Smooth muscle cell (in vitro differentiated cells): Measurements from ENCODE around the gene TTLL11. TPM values are rescaled to one million over a fixed set of nuclear protein-coding genes. Genes with fewer than 3 reads are reported as not detected.

Source experiments
- DNase-seq: peaks from one replicate; lab custom pipeline; 2025; ENCODE audit not compliant: unreplicated experiment; lab: John Stamatoyannopoulos, UW
- H2AFZ ChIP-seq: fragments of 200-600 bp; sonication (generic); 2 replicates; pipeline ENCODE4 v1.6.0; 2016; ENCODE audit warnings: antibody characterized with exemption, low read depth, mild to moderate bottlenecking
- H3F3A ChIP-seq: fragments of 200-600 bp; sonication (generic); 2 replicates; pipeline ENCODE4 v1.6.0; 2017; ENCODE audit warnings: antibody characterized with exemption, low read depth
- H3K27ac ChIP-seq: fragments of 200-600 bp; sonication (generic); 2 replicates; pipeline ENCODE4 v1.5.1; 2016; ENCODE audit warnings: low read depth, mild to moderate bottlenecking
- H3K27me3 ChIP-seq: fragments of 200-600 bp; sonication (generic); 2 replicates; pipeline ENCODE4 v1.6.1; 2016; ENCODE audit warnings: low read depth, mild to moderate bottlenecking
- H3K36me3 ChIP-seq: fragments of 200-600 bp; sonication (generic); 2 replicates; pipeline ENCODE4 v1.5.1; 2016; ENCODE audit warnings: low read depth
- H3K4me1 ChIP-seq: fragments of 200-600 bp; sonication (generic); 2 replicates; pipeline ENCODE4 v1.5.1; 2016; ENCODE audit warnings: low read depth
- H3K4me2 ChIP-seq: fragments of 200-600 bp; sonication (generic); 2 replicates; pipeline ENCODE4 v1.6.0; 2016; ENCODE audit warnings: mild to moderate bottlenecking
- H3K4me3 ChIP-seq: fragments of 200-600 bp; sonication (generic); 2 replicates; pipeline ENCODE4 v1.5.1; 2016; ENCODE audit warnings: mild to moderate bottlenecking
- H3K79me2 ChIP-seq: fragments of 200-600 bp; sonication (generic); 2 replicates; pipeline ENCODE4 v1.6.0; 2016; ENCODE audit warnings: low read depth, mild to moderate bottlenecking
- H3K9ac ChIP-seq: fragments of 200-600 bp; sonication (generic); 2 replicates; pipeline ENCODE4 v1.6.0; 2016; ENCODE audit warnings: low read depth
- H3K9me3 ChIP-seq: fragments of 200-600 bp; sonication (generic); replicated peaks from 2 replicates; pipeline ENCODE4 v1.5.1; 2016; ENCODE audit warnings: low read depth
- H4K20me1 ChIP-seq: fragments of 200-600 bp; sonication (generic); 2 replicates; pipeline ENCODE4 v1.6.0; 2016; ENCODE audit warnings: low read depth
- WGBS: methylation state at CpG from one replicate; pipeline ENCODE4 v1.1.7; 2016; ENCODE audit warnings: low lambda C conversion rate; 5-methylcytosine and 5-hydroxymethylcytosine counted together
- polyA plus RNA-seq: library from polyadenylated mRNA; unstranded; fragments of >200 nt; fragmentation: Nextera tagmentation; extraction: Ambion mirVana; gene quantifications from 2 replicates; pipeline ENCODE4 v1.2.1, GENCODE V29; 2016
- total RNA-seq: library from RNA; depleted of rRNA; stranded (reverse); fragments of >200 nt; gene quantifications from 2 replicates; pipeline ENCODE4 v1.2.3, GENCODE V29; 2014
- TF ChIP-seq, protein P1 (sequence below): fragments of 200-600 bp; sonication (generic); IDR thresholded peaks from 2 replicates; pipeline ENCODE4 v1.5.1; 2017; ENCODE audit warnings: borderline replicate concordance, mild to moderate bottlenecking, antibody characterized with exemption; ENCODE audit not compliant: insufficient read depth, poor library complexity, severe bottlenecking

Gene TTLL11
- total and polyA plus RNA-seq, 2 experiments from 2014 or later = 2.6 to 3.7 TPM

DNA sequence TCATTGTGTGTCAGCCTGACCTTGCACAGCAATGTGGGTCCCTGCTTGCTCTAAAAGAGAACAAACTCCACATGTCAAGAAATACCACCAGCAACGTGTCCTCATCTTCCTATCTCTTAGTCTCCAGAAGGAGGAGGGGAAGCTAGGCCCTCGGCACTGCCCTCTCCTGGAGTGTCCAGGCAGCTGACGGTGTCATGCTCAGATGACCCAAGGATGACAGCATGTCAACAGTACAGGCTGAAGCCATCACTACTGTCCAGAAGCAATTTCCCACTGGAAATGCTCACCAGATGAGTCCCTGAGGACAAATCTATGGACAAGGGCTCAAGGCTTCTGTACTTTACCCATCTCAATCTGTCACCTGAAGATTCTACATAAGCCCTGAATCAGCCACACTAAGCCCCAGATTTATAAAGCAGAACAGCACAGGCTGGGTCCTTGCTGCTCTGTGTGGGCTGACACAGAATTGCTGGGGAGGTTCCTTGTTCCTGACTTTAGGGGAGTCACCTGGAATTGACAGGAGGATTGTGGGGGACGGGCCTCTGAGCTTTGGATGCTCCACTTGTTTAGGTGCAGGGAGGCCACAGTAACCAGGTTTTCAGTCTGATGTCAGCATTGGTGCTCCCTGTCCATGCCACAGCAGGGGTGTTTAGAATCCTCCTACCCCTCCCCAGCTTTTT, 231.5 kb downstream of the TTLL11 start:
- H4K20me1 ChIP-seq = no peaks in the 10 kb centered on the region
- H2AFZ ChIP-seq = no peak overlapping the region
- 61% methylated on average over 4 of the region's 4 CpGs for WGBS
- H3K9ac ChIP-seq = no peak overlapping the region
- no peak overlapping the region for H3K4me2 ChIP-seq
- H3F3A ChIP-seq = no peaks in the 10 kb centered on the region
- TF ChIP-seq, protein P1, sequence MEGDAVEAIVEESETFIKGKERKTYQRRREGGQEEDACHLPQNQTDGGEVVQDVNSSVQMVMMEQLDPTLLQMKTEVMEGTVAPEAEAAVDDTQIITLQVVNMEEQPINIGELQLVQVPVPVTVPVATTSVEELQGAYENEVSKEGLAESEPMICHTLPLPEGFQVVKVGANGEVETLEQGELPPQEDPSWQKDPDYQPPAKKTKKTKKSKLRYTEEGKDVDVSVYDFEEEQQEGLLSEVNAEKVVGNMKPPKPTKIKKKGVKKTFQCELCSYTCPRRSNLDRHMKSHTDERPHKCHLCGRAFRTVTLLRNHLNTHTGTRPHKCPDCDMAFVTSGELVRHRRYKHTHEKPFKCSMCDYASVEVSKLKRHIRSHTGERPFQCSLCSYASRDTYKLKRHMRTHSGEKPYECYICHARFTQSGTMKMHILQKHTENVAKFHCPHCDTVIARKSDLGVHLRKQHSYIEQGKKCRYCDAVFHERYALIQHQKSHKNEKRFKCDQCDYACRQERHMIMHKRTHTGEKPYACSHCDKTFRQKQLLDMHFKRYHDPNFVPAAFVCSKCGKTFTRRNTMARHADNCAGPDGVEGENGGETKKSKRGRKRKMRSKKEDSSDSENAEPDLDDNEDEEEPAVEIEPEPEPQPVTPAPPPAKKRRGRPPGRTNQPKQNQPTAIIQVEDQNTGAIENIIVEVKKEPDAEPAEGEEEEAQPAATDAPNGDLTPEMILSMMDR = peak; percentile 37
- no peak overlapping the region for H3K4me3 ChIP-seq
- no peak for DNase-seq
- no peak overlapping the region for H3K27ac ChIP-seq
- H3K36me3 ChIP-seq = no peaks in the 10 kb centered on the region
- H3K79me2 ChIP-seq = no peaks in the 10 kb centered on the region
- no peaks in the 10 kb centered on the region for H3K4me1 ChIP-seq
- no peaks in the 10 kb centered on the region for H3K27me3 ChIP-seq
- no peaks in the 10 kb centered on the region for H3K9me3 ChIP-seq

DNA sequence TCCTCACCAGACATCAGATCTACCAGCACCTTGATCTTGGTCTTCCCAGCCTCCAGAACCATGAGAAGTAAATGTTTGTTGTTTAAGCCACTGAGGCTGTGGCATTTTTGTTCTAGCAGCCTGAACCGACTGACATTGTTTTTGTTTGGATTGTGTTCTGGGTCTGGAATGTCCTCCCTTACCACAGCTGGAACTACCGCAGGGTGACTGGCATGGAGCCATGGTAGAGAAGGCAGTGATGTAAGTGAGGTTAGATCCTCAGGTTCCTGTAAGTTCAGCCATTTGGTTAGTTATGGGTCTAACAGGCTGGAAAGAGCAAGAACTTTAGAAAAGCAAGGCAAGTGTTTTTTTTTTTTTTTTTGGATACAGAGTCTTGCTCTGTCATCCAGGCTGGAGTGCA, 232.4 kb downstream of the TTLL11 start:
- Histone ChIP-seq H3K9ac (no peak overlapping the region), H3F3A (no peaks in the 10 kb centered on the region), H3K27me3 (no peaks in the 10 kb centered on the region), H3K4me1 (no peaks in the 10 kb centered on the region), H4K20me1 (no peaks in the 10 kb centered on the region), H2AFZ (no peak overlapping the region), H3K27ac (no peak overlapping the region), H3K36me3 (no peaks in the 10 kb centered on the region), H3K4me2 (no peak overlapping the region), H3K4me3 (no peak overlapping the region), H3K79me2 (no peaks in the 10 kb centered on the region), H3K9me3 (no peaks in the 10 kb centered on the region)
- TF ChIP-seq, protein P1 = no peak
- no peak for DNase-seq
- 19% methylated on average over 2 of the region's 2 CpGs for WGBS

DNA sequence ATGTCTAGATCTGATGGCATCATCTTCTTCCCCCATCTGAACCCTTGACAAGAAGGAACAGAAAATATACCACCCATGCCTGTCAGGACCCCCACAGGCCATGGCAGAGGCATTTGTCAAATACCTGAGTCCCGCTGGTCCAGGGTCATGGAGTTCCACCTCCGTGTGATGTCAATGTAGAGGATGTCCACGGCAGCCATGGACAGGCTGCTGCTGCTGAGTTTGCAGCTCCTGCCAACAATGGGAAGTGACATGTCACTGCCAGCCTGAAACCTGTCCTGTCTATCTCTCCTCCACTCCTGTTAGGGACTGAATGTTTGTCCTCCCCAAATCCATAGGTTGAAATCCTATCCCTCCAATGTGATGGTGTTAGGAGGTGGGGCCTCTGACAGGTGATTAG, 232.9 kb downstream of the TTLL11 start:
- Histone ChIP-seq H3F3A (no peaks in the 10 kb centered on the region), H2AFZ (no peak overlapping the region), H3K4me2 (no peak overlapping the region), H3K9ac (no peak overlapping the region), H3K79me2 (no peaks in the 10 kb centered on the region), H3K36me3 (no peaks in the 10 kb centered on the region), H3K27ac (no peak overlapping the region), H3K9me3 (no peaks in the 10 kb centered on the region), H3K4me1 (no peaks in the 10 kb centered on the region), H4K20me1 (no peaks in the 10 kb centered on the region), H3K4me3 (no peak overlapping the region), H3K27me3 (no peaks in the 10 kb centered on the region)
- DNase-seq = no peak
- TF ChIP-seq, protein P1 = no peak
- 91% methylated on average over 3 of the region's 3 CpGs for WGBS

DNA sequence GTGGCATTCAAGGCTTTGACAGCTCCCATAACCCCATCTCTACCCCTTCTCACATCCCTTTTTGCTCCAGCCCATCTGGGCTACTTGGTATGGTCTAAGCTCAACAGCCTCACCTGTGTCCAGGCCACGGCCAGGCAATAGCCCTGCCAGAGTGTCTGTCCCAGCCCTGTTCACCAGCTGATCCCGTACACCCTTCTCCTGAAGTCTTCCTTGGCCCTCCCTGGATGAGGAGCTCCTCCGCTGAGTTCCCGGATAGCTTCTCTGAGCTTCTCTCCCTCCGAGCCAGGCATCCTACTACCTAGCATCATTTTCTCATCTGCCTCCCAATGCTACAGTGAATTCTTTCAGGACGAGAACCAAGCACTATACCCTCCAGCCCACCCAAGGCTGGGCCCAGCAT, 233.5 kb downstream of the TTLL11 start:
- Histone ChIP-seq H3F3A (no peaks in the 10 kb centered on the region), H3K4me3 (no peak overlapping the region), H3K27me3 (no peaks in the 10 kb centered on the region), H3K27ac (no peak overlapping the region), H3K9me3 (no peaks in the 10 kb centered on the region), H4K20me1 (no peaks in the 10 kb centered on the region), H2AFZ (no peak overlapping the region), H3K36me3 (no peaks in the 10 kb centered on the region), H3K4me2 (no peak overlapping the region), H3K4me1 (no peaks in the 10 kb centered on the region), H3K79me2 (no peaks in the 10 kb centered on the region), H3K9ac (no peak overlapping the region)
- 81% methylated on average over 6 of the region's 6 CpGs for WGBS
- TF ChIP-seq, protein P1 = no peak
- DNase-seq = no peak
